ENCODE measurements around the gene MTA1.

GRCh38 chr14:105453847-105454246 is 34.2 kb downstream of the MTA1 start:
- TF ChIP-seq, protein P1, sequence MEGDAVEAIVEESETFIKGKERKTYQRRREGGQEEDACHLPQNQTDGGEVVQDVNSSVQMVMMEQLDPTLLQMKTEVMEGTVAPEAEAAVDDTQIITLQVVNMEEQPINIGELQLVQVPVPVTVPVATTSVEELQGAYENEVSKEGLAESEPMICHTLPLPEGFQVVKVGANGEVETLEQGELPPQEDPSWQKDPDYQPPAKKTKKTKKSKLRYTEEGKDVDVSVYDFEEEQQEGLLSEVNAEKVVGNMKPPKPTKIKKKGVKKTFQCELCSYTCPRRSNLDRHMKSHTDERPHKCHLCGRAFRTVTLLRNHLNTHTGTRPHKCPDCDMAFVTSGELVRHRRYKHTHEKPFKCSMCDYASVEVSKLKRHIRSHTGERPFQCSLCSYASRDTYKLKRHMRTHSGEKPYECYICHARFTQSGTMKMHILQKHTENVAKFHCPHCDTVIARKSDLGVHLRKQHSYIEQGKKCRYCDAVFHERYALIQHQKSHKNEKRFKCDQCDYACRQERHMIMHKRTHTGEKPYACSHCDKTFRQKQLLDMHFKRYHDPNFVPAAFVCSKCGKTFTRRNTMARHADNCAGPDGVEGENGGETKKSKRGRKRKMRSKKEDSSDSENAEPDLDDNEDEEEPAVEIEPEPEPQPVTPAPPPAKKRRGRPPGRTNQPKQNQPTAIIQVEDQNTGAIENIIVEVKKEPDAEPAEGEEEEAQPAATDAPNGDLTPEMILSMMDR (IDR thresholded peaks at IDR 0.05; ENCODE audit: low read length), result no peak
- TF ChIP-seq EZH2 (optimal IDR thresholded peaks at IDR 0.05; ENCODE audit: low read depth, low read length), result no peak

Measured in MM.1S (cell line).